Endodermal cell (in vitro differentiated cells): Measurements from ENCODE around the gene NUB1. TPM values are rescaled to one million over a fixed set of nuclear protein-coding genes. Genes with fewer than 3 reads are reported as not detected.

Source experiments
- DNase-seq: peaks from one replicate; pipeline ENCODE4 v3.0.0-alpha.2; 2017
- H3K27ac ChIP-seq: 2 replicates; pipeline ENCODE4 v1.5.1; 2013; ENCODE audit warnings: mild to moderate bottlenecking, low read depth, low read length, moderate library complexity
- H3K27me3 ChIP-seq: 2 replicates; pipeline ENCODE4 v1.6.1; 2013; ENCODE audit warnings: mild to moderate bottlenecking, low read length, moderate library complexity; ENCODE audit not compliant: insufficient read depth, control insufficient read depth, poor library complexity, severe bottlenecking
- H3K36me3 ChIP-seq: 2 replicates; pipeline ENCODE4 v1.7.0; 2013; ENCODE audit warnings: mild to moderate bottlenecking, low read length, moderate library complexity; ENCODE audit not compliant: control insufficient read depth, insufficient read depth
- H3K4me1 ChIP-seq: one replicate; pipeline ENCODE4 v1.7.0; 2013; ENCODE audit warnings: low read length; ENCODE audit not compliant: control insufficient read depth, insufficient read depth
- H3K4me3 ChIP-seq: 2 replicates; pipeline ENCODE4 v1.5.1; 2013; ENCODE audit warnings: mild to moderate bottlenecking, low read length, moderate library complexity
- H3K9ac ChIP-seq: 2 replicates; pipeline ENCODE4 v1.6.1; 2013; ENCODE audit warnings: mild to moderate bottlenecking, low read length, moderate library complexity; ENCODE audit not compliant: poor library complexity, severe bottlenecking; ENCODE audit errors: extremely low read depth
- H3K9me3 ChIP-seq: 2 replicates; pipeline ENCODE4 v1.6.1; 2013; ENCODE audit warnings: mild to moderate bottlenecking, low read length, moderate library complexity; ENCODE audit not compliant: control insufficient read depth
- H3K27ac Mint-ChIP-seq: 2 replicates; pipeline ENCODE4 v1.8.0; 2020; ENCODE audit warnings: mixed read lengths
- H3K27me3 Mint-ChIP-seq: 2 replicates; pipeline ENCODE4 v1.8.0; 2021; ENCODE audit warnings: mild to moderate bottlenecking, mixed read lengths; ENCODE audit not compliant: insufficient read depth
- H3K36me3 Mint-ChIP-seq: 2 replicates; pipeline ENCODE4 v1.8.0; 2020; ENCODE audit warnings: low read depth, mixed read lengths
- H3K4me1 Mint-ChIP-seq: 2 replicates; pipeline ENCODE4 v1.8.0; 2020; ENCODE audit warnings: mixed read lengths
- H3K4me3 Mint-ChIP-seq: 2 replicates; pipeline ENCODE4 v1.8.0; 2020; ENCODE audit warnings: mild to moderate bottlenecking, moderate library complexity, mixed read lengths
- H3K9me3 Mint-ChIP-seq: 2 replicates; pipeline ENCODE4 v1.8.0; 2020; ENCODE audit warnings: mild to moderate bottlenecking, mixed read lengths
- CTCF ChIP-seq: fragments of 200-600 bp; sonication (generic); conservative IDR thresholded peaks from 2 replicates; pipeline ENCODE4 v1.5.0; 2021; ENCODE audit warnings: antibody characterized with exemption, mild to moderate bottlenecking
- WGBS, 2 experiments: methylation state at CpG; one replicate each; pipeline versions ENCODE4 v1.1.5 to v1.1.7; 2013; ENCODE audit warnings: missing lambda C conversion rate in 2 of 2, mixed read lengths in 1 of 2; ENCODE audit not compliant: insufficient coverage in 1 of 2, insufficient read length in 1 of 2; 5-methylcytosine and 5-hydroxymethylcytosine counted together
- total RNA-seq, 2 donors: library from RNA; stranded (reverse); fragmentation: NEBNext Ultra II Directional in 1 of 2; extraction: Animal tissue kit (Norgen Biotek cat#: 25700) in 1 of 2; gene quantifications; 2 replicates in 1 of 2; 3 replicates in 1 of 2; pipeline ENCODE4 v1.2.1, GENCODE V29; 2021

NUB1 gene
- total RNA-seq, 2 donors from 2014 or later: 50.2 to 64.7 TPM

- 91 to 96% methylated on average over 5 to 10 of the region's 10 CpGs for WGBS, 2 experiments
- Mint-ChIP-seq H3K36me3 (peaks cover 36% of the 10 kb centered on the region), H3K27ac (no peak overlapping the region), H3K27me3 (no peaks in the 10 kb centered on the region), H3K9me3 (no peaks in the 10 kb centered on the region), H3K4me3 (no peak overlapping the region), H3K4me1 (peaks cover 13% of the 10 kb centered on the region)
- Histone ChIP-seq H3K9ac (no peak overlapping the region), H3K4me1 (peaks cover 3% of the 10 kb centered on the region), H3K36me3 (peaks cover 12% of the 10 kb centered on the region), H3K27ac (no peak overlapping the region), H3K9me3 (no peaks in the 10 kb centered on the region), H3K4me3 (no peak overlapping the region), H3K27me3 (no peaks in the 10 kb centered on the region)
- TF ChIP-seq CTCF: no peak
- DNase-seq: peak; percentile 43
Measured at GRCh38 chr7:151405588-151405987, 64.0 kb downstream of the NUB1 start.

GRCh38 chr7:151406051-151406875, 64.7 kb downstream of the NUB1 start:
- peaks cover 20% of the 10 kb centered on the region for H3K4me1 Mint-ChIP-seq
- Histone ChIP-seq H3K27ac (no peak overlapping the region), H3K9ac (no peak overlapping the region), H3K9me3 (no peaks in the 10 kb centered on the region), H3K36me3 (peaks cover 12% of the 10 kb centered on the region), H3K4me1 (peaks cover 10% of the 10 kb centered on the region), H3K4me3 (peak overlapping the region; percentile 18), H3K27me3 (no peaks in the 10 kb centered on the region)
- WGBS, 2 experiments: 93 to 96% methylated on average over 11 to 24 of the region's 24 CpGs
- H3K4me3 Mint-ChIP-seq: peak overlapping the region; percentile 76
- no peak for TF ChIP-seq CTCF
- H3K27ac Mint-ChIP-seq: no peak overlapping the region
- peak; percentile 35 for DNase-seq
- no peaks in the 10 kb centered on the region for H3K9me3 Mint-ChIP-seq
- peaks cover 36% of the 10 kb centered on the region for H3K36me3 Mint-ChIP-seq
- H3K27me3 Mint-ChIP-seq: peaks cover 5% of the 10 kb centered on the region

- Mint-ChIP-seq H3K27ac (no peak overlapping the region), H3K36me3 (peaks cover 38% of the 10 kb centered on the region), H3K4me3 (peak overlapping the region; percentile 76), H3K9me3 (no peaks in the 10 kb centered on the region), H3K27me3 (peaks cover 6% of the 10 kb centered on the region), H3K4me1 (peaks cover 28% of the 10 kb centered on the region)
- H3K4me3 ChIP-seq: peak overlapping the region; percentile 21
- H3K27me3 ChIP-seq: no peaks in the 10 kb centered on the region
- H3K9me3 ChIP-seq: no peaks in the 10 kb centered on the region
- H3K27ac ChIP-seq: no peak overlapping the region
- WGBS, 2 experiments: 94 to 97% methylated on average over 6 to 9 of the region's 9 CpGs
- H3K36me3 ChIP-seq: peaks cover 12% of the 10 kb centered on the region
- DNase-seq: no peak
- no peak for TF ChIP-seq CTCF
- peaks cover 12% of the 10 kb centered on the region for H3K4me1 ChIP-seq
- H3K9ac ChIP-seq: no peak overlapping the region
Measured at GRCh38 chr7:151406886-151407583, 65.4 kb downstream of the NUB1 start.
